Trophoblast cell (in vitro differentiated cells and primary cell): ENCODE results near the gene PRLR.
"Not testable (repeated sequence)": the region's sequence is repeated elsewhere in the genome, so short reads cannot be mapped to it uniquely, and the experiment has no call there.

Experiments used
- DNase-seq, 2 donors: peaks; one replicate each; pipeline ENCODE4 v3.0.0-alpha.2; 2016
- H2AFZ ChIP-seq: 2 replicates; pipeline ENCODE4 v1.6.1; 2013; ENCODE audit warnings: low read length, moderate library complexity, mild to moderate bottlenecking; ENCODE audit not compliant: insufficient read depth, poor library complexity
- H2AK5ac ChIP-seq: 2 replicates; pipeline ENCODE4 v1.6.1; 2013; ENCODE audit warnings: mild to moderate bottlenecking, low read length
- H2BK120ac ChIP-seq: 2 replicates; pipeline ENCODE4 v1.6.1; 2013; ENCODE audit warnings: low read length, mild to moderate bottlenecking, moderate library complexity; ENCODE audit not compliant: insufficient read depth, poor library complexity
- H2BK12ac ChIP-seq: 2 replicates; pipeline ENCODE4 v1.6.1; 2013; ENCODE audit warnings: mild to moderate bottlenecking, low read length, moderate library complexity
- H2BK5ac ChIP-seq: 2 replicates; pipeline ENCODE4 v1.6.1; 2013; ENCODE audit warnings: low read length, low read depth, moderate library complexity, mild to moderate bottlenecking; ENCODE audit not compliant: poor library complexity
- H3K14ac ChIP-seq: 2 replicates; pipeline ENCODE4 v1.6.1; 2013; ENCODE audit warnings: mild to moderate bottlenecking, low read length
- H3K18ac ChIP-seq: 2 replicates; pipeline ENCODE4 v1.6.1; 2013; ENCODE audit warnings: mild to moderate bottlenecking, low read length
- H3K23ac ChIP-seq: 2 replicates; pipeline ENCODE4 v1.6.1; 2013; ENCODE audit warnings: low read length
- H3K27ac ChIP-seq: 2 replicates; pipeline ENCODE4 v1.5.1; 2013; ENCODE audit warnings: low read depth, mild to moderate bottlenecking, inconsistent platforms, low read length, moderate library complexity
- H3K27me3 ChIP-seq: 2 replicates; pipeline ENCODE4 v1.6.1; 2013; ENCODE audit warnings: inconsistent platforms, mild to moderate bottlenecking, low read length, moderate library complexity; ENCODE audit not compliant: insufficient read depth
- H3K36me3 ChIP-seq, 2 experiments: 1 replicate in 1 of 2; 2 replicates in 1 of 2; pipeline ENCODE4 v1.6.1; 2013; ENCODE audit warnings: low read length in 2 of 2, mild to moderate bottlenecking in 2 of 2, moderate library complexity in 1 of 2; ENCODE audit not compliant: insufficient read depth in 2 of 2, control insufficient read depth in 1 of 2
- H3K4ac ChIP-seq: 2 replicates; pipeline ENCODE4 v1.6.1; 2013; ENCODE audit warnings: low read depth, mild to moderate bottlenecking, low read length, moderate library complexity
- H3K4me1 ChIP-seq, 2 experiments: 1 replicate in 1 of 2; 2 replicates in 1 of 2; pipeline ENCODE4 v1.6.1; 2013; ENCODE audit warnings: low read length in 2 of 2, mild to moderate bottlenecking in 2 of 2, moderate library complexity in 1 of 2; ENCODE audit not compliant: insufficient read depth in 2 of 2, control insufficient read depth in 1 of 2
- H3K4me2 ChIP-seq: 2 replicates; pipeline ENCODE4 v1.6.1; 2013; ENCODE audit warnings: inconsistent platforms, mild to moderate bottlenecking, low read length, moderate library complexity
- H3K4me3 ChIP-seq: 2 replicates; pipeline ENCODE4 v1.5.1; 2013; ENCODE audit warnings: mild to moderate bottlenecking, low read depth, low read length, inconsistent platforms
- H3K79me1 ChIP-seq: one replicate; pipeline ENCODE4 v1.6.1; 2013; ENCODE audit warnings: low read length
- H3K79me2 ChIP-seq: 2 replicates; pipeline ENCODE4 v1.6.1; 2013; ENCODE audit warnings: low read length, mild to moderate bottlenecking; ENCODE audit not compliant: control insufficient read depth, insufficient read depth, poor library complexity
- H3K9ac ChIP-seq: 2 replicates; pipeline ENCODE4 v1.6.1; 2013; ENCODE audit warnings: mild to moderate bottlenecking, low read length
- H3K9me3 ChIP-seq: 2 replicates; pipeline ENCODE4 v1.6.1; 2013; ENCODE audit warnings: low read depth, mild to moderate bottlenecking, control low read depth, inconsistent platforms, low read length; ENCODE audit not compliant: insufficient read depth
- H4K12ac ChIP-seq: 2 replicates; pipeline ENCODE4 v1.6.1; 2013; ENCODE audit warnings: low read depth, mild to moderate bottlenecking, low read length, moderate library complexity
- H4K8ac ChIP-seq: 2 replicates; pipeline ENCODE4 v1.6.1; 2013; ENCODE audit warnings: low read depth, mild to moderate bottlenecking, low read length, moderate library complexity
- H4K91ac ChIP-seq: one replicate; pipeline ENCODE4 v1.6.1; 2013; ENCODE audit warnings: low read depth, mild to moderate bottlenecking, low read length, moderate library complexity
- WGBS: extraction: QIAGEN DNeasy Blood & Tissue Kit; methylation state at CpG from one replicate; pipeline ENCODE4 v1.1.7; 2013; ENCODE audit warnings: missing lambda C conversion rate; ENCODE audit not compliant: insufficient read length, insufficient coverage; ENCODE audit errors: extremely low coverage; 5-methylcytosine and 5-hydroxymethylcytosine counted together

PRLR gene

GRCh38 chr5:35112300-35112699 is 118.0 kb downstream of the PRLR start:
- no peak overlapping the region for H3K23ac ChIP-seq
- no peak overlapping the region for H2BK120ac ChIP-seq
- no CpG with 5 or more reads among the region's 4 CpGs for WGBS
- H3K18ac ChIP-seq, result no peak overlapping the region
- no peaks in the 10 kb centered on the region for H3K79me1 ChIP-seq
- H3K9ac ChIP-seq, result no peak overlapping the region
- no peak overlapping the region for H2AFZ ChIP-seq
- no peak overlapping the region for H3K14ac ChIP-seq
- no peak overlapping the region for H3K4me2 ChIP-seq
- H3K79me2 ChIP-seq, result no peaks in the 10 kb centered on the region
- no peaks in the 10 kb centered on the region for H3K36me3 ChIP-seq
- no peak overlapping the region for H3K4me3 ChIP-seq
- no peak overlapping the region for H3K4ac ChIP-seq
- no peak overlapping the region for H2BK12ac ChIP-seq
- no peak overlapping the region for H2AK5ac ChIP-seq
- H4K12ac ChIP-seq, result no peak overlapping the region
- no peaks in the 10 kb centered on the region for H3K27me3 ChIP-seq
- no peak for DNase-seq
- no peaks in the 10 kb centered on the region for H3K4me1 ChIP-seq
- no peak overlapping the region for H3K27ac ChIP-seq
- H4K8ac ChIP-seq, result no peak overlapping the region
- no peak overlapping the region for H4K91ac ChIP-seq
- H2BK5ac ChIP-seq, result no peak overlapping the region
- no peaks in the 10 kb centered on the region for H3K9me3 ChIP-seq

DNA sequence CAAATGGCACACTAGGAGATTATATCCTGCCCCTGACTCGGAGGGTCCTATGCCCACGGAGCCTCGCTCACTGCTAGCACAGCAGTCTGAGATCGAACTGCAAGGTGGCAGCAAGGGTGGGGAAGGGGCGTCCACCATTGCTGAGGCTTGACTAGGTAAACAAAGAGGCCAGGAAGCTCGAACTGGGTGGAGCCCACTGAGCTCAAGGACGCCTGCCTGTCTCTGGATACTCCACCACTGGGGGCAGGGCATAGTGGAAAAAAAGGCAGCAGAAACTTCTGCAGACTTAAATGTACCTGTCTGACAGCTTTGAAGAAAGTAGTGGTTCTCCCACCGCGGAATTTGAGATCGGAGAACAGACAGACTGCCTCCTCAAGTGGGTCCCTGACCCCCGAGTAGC is 125.7 kb downstream of the PRLR start:
- H2BK5ac ChIP-seq, H2AFZ ChIP-seq, H3K36me3 ChIP-seq, H3K4me3 ChIP-seq, H3K4me1 ChIP-seq, H4K12ac ChIP-seq, H4K91ac ChIP-seq, H3K27me3 ChIP-seq, H3K4me2 ChIP-seq, H3K9ac ChIP-seq, H3K9me3 ChIP-seq, H3K23ac ChIP-seq, H3K18ac ChIP-seq, H2BK12ac ChIP-seq, H3K79me1 ChIP-seq, H3K4ac ChIP-seq, H3K27ac ChIP-seq, H3K14ac ChIP-seq, H3K79me2 ChIP-seq, H2AK5ac ChIP-seq, DNase-seq, H2BK120ac ChIP-seq, H4K8ac ChIP-seq: not testable (repeated sequence)
- no CpG with 5 or more reads among the region's 11 CpGs for WGBS

DNA sequence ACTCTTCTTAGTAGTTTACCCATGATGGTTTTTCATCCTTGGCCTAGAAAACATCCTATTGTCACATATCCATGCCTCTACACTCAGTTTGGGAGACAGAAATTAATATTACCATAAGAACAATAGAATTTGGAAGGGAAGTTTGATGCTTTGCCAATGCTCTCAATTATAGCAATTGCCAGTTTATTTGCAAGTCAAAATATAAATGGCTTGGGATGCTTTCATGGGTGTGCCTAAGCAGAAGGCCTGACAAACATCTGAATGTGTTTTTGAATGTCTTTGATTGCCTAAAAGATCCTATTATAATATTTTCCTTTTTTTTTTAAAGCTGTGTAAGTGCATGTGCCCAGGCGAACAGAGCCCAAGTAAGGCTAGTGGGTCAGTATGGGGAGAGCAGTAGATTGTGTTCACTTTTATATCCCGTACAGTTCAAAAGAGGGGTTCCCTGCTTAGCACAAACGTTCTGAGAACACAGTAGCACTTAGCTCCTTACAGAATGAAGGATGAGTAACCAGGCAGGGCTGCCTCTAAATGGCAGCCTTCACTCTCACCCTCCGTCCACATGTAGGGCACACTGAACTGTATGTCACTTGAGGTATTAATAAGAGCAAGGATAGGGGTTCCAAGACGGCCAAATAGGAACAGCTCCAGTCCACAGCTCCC is 126.5 kb downstream of the PRLR start:
- Histone ChIP-seq H3K18ac (no peak overlapping the region), H3K79me1 (no peaks in the 10 kb centered on the region), H2BK5ac (no peak overlapping the region), H3K23ac (no peak overlapping the region), H2BK12ac (no peak overlapping the region), H3K9me3 (no peaks in the 10 kb centered on the region), H3K9ac (no peak overlapping the region), H3K27me3 (no peaks in the 10 kb centered on the region), H3K4ac (no peak overlapping the region), H3K27ac (no peak overlapping the region), H3K4me3 (no peak overlapping the region), H4K8ac (no peak overlapping the region), H3K4me2 (no peak overlapping the region), H2AK5ac (no peak overlapping the region), H3K14ac (no peak overlapping the region), H2AFZ (no peak overlapping the region), H4K91ac (no peak overlapping the region), H3K36me3 (no peaks in the 10 kb centered on the region), H3K79me2 (no peaks in the 10 kb centered on the region), H3K4me1 (peaks cover 0 to 2% of the 10 kb centered on the region in 2 experiments), H2BK120ac (no peak overlapping the region), H4K12ac (no peak overlapping the region)
- DNase-seq, result no peak
- WGBS, result no CpG with 5 or more reads among the region's 5 CpGs

- H3K9ac ChIP-seq, H3K27me3 ChIP-seq, H3K4ac ChIP-seq, H3K18ac ChIP-seq, H3K36me3 ChIP-seq, H4K8ac ChIP-seq, H3K27ac ChIP-seq, H3K4me2 ChIP-seq, H3K79me2 ChIP-seq, H3K14ac ChIP-seq, H3K4me1 ChIP-seq, H4K12ac ChIP-seq, H2AK5ac ChIP-seq, H2BK120ac ChIP-seq, DNase-seq, H2BK5ac ChIP-seq, H3K79me1 ChIP-seq, H2BK12ac ChIP-seq, H3K23ac ChIP-seq, H2AFZ ChIP-seq, H4K91ac ChIP-seq, H3K4me3 ChIP-seq, H3K9me3 ChIP-seq: not testable (repeated sequence)
- WGBS, result no CpG with 5 or more reads among the region's 9 CpGs
These were observed 128.6 kb downstream of the PRLR start for GRCh38 chr5:35101720-35102119.
